HEK293 (cell line): ENCODE measurements around the gene KRTAP2-2.

Experiments
- GLIS1 ChIP-seq: fragments of 450-650 bp; formaldehyde crosslinking; IDR thresholded peaks from 2 replicates; pipeline ENCODE4 v1.5.1; 2016; ENCODE audit warnings: missing biosample characterization, missing genetic modification characterization
- MYNN ChIP-seq: fragments of 450-650 bp; formaldehyde crosslinking; IDR thresholded peaks from 2 replicates; pipeline ENCODE4 v1.5.1; 2016; ENCODE audit warnings: missing biosample characterization, missing genetic modification characterization, borderline replicate concordance
- TCF7L2 ChIP-seq: IDR thresholded peaks from 2 replicates; pipeline ENCODE4 v1.6.1; 2011; ENCODE audit warnings: low read depth, mild to moderate bottlenecking, inconsistent platforms, low read length, moderate library complexity, borderline replicate concordance
- ZNF24 ChIP-seq: fragments of 450-650 bp; formaldehyde crosslinking; IDR thresholded peaks from 2 replicates; pipeline ENCODE4 v1.5.1; 2016; ENCODE audit warnings: missing biosample characterization, missing genetic modification characterization
- TF ChIP-seq, protein P1 (sequence below): fragments of 450-650 bp; formaldehyde crosslinking; IDR thresholded peaks from 2 replicates; pipeline ENCODE4 v1.5.1; 2016; ENCODE audit warnings: missing biosample characterization, missing genetic modification characterization
- TF ChIP-seq, protein P2 (sequence below): fragments of 450-650 bp; formaldehyde crosslinking; IDR thresholded peaks from 2 replicates; pipeline ENCODE4 v1.5.1; 2016; ENCODE audit warnings: missing biosample characterization, missing genetic modification characterization

DNA sequence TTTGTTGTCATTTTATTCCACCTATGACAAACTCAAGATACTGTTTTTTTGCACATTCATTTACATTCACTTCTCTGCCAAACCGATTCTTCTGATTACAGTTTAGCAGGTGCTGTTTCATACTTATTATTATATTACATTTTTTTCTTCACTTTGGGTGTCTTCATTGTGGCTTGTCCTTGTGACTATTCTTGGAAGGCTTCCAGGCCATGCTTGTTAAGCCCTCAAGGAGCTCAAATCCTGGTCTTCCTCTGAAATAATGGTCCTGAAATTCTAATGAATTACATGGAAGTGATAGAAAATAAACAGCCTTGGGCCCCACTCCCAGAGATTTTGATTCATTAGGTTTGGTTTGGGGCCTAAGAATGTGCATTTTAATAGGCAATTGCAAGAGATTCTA, 9.3 kb upstream of the KRTAP2-2 start:
- TF ChIP-seq GLIS1 (no peak), TCF7L2 (no peak), MYNN (tag by site-specific recombination) (no peak), ZNF24 (tag by site-specific recombination) (no peak)
- TF ChIP-seq, protein P1, sequence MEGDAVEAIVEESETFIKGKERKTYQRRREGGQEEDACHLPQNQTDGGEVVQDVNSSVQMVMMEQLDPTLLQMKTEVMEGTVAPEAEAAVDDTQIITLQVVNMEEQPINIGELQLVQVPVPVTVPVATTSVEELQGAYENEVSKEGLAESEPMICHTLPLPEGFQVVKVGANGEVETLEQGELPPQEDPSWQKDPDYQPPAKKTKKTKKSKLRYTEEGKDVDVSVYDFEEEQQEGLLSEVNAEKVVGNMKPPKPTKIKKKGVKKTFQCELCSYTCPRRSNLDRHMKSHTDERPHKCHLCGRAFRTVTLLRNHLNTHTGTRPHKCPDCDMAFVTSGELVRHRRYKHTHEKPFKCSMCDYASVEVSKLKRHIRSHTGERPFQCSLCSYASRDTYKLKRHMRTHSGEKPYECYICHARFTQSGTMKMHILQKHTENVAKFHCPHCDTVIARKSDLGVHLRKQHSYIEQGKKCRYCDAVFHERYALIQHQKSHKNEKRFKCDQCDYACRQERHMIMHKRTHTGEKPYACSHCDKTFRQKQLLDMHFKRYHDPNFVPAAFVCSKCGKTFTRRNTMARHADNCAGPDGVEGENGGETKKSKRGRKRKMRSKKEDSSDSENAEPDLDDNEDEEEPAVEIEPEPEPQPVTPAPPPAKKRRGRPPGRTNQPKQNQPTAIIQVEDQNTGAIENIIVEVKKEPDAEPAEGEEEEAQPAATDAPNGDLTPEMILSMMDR (tag by site-specific recombination), result no peak
- TF ChIP-seq, protein P2, sequence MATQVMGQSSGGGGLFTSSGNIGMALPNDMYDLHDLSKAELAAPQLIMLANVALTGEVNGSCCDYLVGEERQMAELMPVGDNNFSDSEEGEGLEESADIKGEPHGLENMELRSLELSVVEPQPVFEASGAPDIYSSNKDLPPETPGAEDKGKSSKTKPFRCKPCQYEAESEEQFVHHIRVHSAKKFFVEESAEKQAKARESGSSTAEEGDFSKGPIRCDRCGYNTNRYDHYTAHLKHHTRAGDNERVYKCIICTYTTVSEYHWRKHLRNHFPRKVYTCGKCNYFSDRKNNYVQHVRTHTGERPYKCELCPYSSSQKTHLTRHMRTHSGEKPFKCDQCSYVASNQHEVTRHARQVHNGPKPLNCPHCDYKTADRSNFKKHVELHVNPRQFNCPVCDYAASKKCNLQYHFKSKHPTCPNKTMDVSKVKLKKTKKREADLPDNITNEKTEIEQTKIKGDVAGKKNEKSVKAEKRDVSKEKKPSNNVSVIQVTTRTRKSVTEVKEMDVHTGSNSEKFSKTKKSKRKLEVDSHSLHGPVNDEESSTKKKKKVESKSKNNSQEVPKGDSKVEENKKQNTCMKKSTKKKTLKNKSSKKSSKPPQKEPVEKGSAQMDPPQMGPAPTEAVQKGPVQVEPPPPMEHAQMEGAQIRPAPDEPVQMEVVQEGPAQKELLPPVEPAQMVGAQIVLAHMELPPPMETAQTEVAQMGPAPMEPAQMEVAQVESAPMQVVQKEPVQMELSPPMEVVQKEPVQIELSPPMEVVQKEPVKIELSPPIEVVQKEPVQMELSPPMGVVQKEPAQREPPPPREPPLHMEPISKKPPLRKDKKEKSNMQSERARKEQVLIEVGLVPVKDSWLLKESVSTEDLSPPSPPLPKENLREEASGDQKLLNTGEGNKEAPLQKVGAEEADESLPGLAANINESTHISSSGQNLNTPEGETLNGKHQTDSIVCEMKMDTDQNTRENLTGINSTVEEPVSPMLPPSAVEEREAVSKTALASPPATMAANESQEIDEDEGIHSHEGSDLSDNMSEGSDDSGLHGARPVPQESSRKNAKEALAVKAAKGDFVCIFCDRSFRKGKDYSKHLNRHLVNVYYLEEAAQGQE (tag by site-specific recombination), result no peak
